ENCODE results near the gene CIROP.

DNA sequence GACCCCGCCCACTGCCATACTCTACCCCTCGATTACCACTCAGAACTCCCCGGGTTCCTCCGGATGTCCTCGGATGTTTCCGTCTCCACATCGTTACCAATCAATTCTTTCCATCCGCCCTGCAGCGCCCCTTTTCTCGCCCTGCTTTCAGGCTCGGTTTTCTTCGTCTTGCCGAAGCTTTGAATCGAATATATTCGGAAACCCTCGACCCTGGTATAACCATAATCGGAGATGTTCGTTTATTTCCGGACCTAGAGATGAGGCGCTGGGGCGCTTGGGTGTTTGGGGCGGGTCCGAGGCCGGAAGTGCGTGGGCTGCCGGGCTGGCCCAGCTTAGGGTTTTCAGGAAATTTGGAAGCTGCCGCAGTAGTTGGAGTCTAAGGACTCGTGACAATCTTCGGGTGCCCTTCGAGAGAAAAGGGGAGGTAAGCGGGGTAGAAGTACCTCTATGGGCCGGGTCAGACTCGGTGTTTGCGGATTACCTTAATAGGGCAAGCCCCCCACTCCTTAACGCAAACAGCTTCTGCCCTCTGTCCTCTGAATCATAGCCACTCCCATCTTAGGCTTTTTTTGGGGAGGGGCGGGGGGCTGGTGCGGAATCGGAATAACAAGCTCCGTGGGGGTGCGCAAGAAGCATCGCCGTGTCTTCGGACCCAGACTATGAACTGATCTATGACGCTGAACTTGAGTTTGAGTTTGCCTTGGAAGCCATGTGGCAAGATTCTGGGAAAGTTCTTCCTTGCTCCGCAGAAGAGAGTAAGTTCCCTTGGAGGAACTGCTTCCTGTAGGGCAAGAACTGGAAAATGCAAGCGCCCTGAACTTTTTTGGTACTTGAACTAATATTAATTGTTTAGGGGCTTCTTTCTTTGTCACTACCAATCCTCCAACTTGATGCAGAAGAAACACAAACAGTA, 9.3 kb downstream of the CIROP start, which contains the start of gene C14orf119:
- TF ChIP-seq, protein P1, sequence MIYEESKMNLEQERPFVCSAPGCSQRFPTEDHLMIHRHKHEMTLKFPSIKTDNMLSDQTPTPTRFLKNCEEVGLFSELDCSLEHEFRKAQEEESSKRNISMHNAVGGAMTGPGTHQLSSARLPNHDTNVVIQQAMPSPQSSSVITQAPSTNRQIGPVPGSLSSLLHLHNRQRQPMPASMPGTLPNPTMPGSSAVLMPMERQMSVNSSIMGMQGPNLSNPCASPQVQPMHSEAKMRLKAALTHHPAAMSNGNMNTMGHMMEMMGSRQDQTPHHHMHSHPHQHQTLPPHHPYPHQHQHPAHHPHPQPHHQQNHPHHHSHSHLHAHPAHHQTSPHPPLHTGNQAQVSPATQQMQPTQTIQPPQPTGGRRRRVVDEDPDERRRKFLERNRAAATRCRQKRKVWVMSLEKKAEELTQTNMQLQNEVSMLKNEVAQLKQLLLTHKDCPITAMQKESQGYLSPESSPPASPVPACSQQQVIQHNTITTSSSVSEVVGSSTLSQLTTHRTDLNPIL (CRISPR knock-in tag; IDR thresholded peaks at IDR 0.05; ENCODE audit: low read depth), result no peak
- no peak for TF ChIP-seq ARNTL (CRISPR knock-in tag; IDR thresholded peaks at IDR 0.05; ENCODE audit: borderline replicate concordance, low read depth)
- TF ChIP-seq, protein P2, sequence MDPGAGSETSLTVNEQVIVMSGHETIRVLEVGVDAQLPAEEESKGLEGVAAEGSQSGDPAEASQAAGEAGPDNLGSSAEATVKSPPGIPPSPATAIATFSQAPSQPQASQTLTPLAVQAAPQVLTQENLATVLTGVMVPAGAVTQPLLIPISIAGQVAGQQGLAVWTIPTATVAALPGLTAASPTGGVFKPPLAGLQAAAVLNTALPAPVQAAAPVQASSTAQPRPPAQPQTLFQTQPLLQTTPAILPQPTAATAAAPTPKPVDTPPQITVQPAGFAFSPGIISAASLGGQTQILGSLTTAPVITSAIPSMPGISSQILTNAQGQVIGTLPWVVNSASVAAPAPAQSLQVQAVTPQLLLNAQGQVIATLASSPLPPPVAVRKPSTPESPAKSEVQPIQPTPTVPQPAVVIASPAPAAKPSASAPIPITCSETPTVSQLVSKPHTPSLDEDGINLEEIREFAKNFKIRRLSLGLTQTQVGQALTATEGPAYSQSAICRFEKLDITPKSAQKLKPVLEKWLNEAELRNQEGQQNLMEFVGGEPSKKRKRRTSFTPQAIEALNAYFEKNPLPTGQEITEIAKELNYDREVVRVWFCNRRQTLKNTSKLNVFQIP (CRISPR knock-in tag; IDR thresholded peaks at IDR 0.05; ENCODE audit: borderline replicate concordance, low read depth), result no peak
- TF ChIP-seq SNAI2 (CRISPR knock-in tag; IDR thresholded peaks at IDR 0.05), result no peak
- TF ChIP-seq ZNF8 (CRISPR knock-in tag; IDR thresholded peaks at IDR 0.05), result no peak
- TF ChIP-seq, protein P3, sequence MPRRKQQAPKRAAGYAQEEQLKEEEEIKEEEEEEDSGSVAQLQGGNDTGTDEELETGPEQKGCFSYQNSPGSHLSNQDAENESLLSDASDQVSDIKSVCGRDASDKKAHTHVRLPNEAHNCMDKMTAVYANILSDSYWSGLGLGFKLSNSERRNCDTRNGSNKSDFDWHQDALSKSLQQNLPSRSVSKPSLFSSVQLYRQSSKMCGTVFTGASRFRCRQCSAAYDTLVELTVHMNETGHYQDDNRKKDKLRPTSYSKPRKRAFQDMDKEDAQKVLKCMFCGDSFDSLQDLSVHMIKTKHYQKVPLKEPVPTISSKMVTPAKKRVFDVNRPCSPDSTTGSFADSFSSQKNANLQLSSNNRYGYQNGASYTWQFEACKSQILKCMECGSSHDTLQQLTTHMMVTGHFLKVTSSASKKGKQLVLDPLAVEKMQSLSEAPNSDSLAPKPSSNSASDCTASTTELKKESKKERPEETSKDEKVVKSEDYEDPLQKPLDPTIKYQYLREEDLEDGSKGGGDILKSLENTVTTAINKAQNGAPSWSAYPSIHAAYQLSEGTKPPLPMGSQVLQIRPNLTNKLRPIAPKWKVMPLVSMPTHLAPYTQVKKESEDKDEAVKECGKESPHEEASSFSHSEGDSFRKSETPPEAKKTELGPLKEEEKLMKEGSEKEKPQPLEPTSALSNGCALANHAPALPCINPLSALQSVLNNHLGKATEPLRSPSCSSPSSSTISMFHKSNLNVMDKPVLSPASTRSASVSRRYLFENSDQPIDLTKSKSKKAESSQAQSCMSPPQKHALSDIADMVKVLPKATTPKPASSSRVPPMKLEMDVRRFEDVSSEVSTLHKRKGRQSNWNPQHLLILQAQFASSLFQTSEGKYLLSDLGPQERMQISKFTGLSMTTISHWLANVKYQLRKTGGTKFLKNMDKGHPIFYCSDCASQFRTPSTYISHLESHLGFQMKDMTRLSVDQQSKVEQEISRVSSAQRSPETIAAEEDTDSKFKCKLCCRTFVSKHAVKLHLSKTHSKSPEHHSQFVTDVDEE (CRISPR knock-in tag; IDR thresholded peaks at IDR 0.05), result no peak
- TF ChIP-seq TCF4 (CRISPR knock-in tag; IDR thresholded peaks at IDR 0.05; ENCODE audit: borderline replicate concordance), result no peak
- no peak for TF ChIP-seq RARB (CRISPR knock-in tag; IDR thresholded peaks at IDR 0.05)
- TF ChIP-seq PPARA (CRISPR knock-in tag; IDR thresholded peaks at IDR 0.05; ENCODE audit: borderline replicate concordance), result no peak
- TF ChIP-seq, protein P4, sequence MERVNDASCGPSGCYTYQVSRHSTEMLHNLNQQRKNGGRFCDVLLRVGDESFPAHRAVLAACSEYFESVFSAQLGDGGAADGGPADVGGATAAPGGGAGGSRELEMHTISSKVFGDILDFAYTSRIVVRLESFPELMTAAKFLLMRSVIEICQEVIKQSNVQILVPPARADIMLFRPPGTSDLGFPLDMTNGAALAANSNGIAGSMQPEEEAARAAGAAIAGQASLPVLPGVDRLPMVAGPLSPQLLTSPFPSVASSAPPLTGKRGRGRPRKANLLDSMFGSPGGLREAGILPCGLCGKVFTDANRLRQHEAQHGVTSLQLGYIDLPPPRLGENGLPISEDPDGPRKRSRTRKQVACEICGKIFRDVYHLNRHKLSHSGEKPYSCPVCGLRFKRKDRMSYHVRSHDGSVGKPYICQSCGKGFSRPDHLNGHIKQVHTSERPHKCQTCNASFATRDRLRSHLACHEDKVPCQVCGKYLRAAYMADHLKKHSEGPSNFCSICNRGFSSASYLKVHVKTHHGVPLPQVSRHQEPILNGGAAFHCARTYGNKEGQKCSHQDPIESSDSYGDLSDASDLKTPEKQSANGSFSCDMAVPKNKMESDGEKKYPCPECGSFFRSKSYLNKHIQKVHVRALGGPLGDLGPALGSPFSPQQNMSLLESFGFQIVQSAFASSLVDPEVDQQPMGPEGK (CRISPR knock-in tag; IDR thresholded peaks at IDR 0.05; ENCODE audit: borderline replicate concordance), result peak; percentile 86; the same call in 1 of the 2 replicates
- TF ChIP-seq, protein P5, sequence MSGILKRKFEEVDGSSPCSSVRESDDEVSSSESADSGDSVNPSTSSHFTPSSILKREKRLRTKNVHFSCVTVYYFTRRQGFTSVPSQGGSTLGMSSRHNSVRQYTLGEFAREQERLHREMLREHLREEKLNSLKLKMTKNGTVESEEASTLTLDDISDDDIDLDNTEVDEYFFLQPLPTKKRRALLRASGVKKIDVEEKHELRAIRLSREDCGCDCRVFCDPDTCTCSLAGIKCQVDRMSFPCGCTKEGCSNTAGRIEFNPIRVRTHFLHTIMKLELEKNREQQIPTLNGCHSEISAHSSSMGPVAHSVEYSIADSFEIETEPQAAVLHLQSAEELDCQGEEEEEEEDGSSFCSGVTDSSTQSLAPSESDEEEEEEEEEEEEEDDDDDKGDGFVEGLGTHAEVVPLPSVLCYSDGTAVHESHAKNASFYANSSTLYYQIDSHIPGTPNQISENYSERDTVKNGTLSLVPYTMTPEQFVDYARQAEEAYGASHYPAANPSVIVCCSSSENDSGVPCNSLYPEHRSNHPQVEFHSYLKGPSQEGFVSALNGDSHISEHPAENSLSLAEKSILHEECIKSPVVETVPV (CRISPR knock-in tag; IDR thresholded peaks at IDR 0.05), result no peak
- no peak for TF ChIP-seq ESRRG (CRISPR knock-in tag; IDR thresholded peaks at IDR 0.05)
